HG03378 (cell line): ENCODE results near the gene F10.
"Not testable (repeated sequence)": the region's sequence is repeated elsewhere in the genome, so short reads cannot be mapped to it uniquely, and the experiment has no call there.

Experiments
- ATAC-seq: cut with Tn5 transposase; IDR thresholded peaks from one replicate; pipeline ENCODE4 v1.9.1; 2021; ENCODE audit warnings: mild to moderate bottlenecking, moderate library complexity; ENCODE audit not compliant: unreplicated experiment

F10 gene

GRCh38 chr13:113122550-113123225, at the start of gene F10:
TSS of gene F10 (plus strand) at chr13:113122799. CDS start at chr13:113122856, 57 bp downstream.
- no peak for ATAC-seq

GRCh38 chr13:113073942-113074341, 48.7 kb upstream of the F10 start:
- ATAC-seq: no peak

GRCh38 chr13:113074401-113074800, 48.2 kb upstream of the F10 start:
- no peak for ATAC-seq

DNA sequence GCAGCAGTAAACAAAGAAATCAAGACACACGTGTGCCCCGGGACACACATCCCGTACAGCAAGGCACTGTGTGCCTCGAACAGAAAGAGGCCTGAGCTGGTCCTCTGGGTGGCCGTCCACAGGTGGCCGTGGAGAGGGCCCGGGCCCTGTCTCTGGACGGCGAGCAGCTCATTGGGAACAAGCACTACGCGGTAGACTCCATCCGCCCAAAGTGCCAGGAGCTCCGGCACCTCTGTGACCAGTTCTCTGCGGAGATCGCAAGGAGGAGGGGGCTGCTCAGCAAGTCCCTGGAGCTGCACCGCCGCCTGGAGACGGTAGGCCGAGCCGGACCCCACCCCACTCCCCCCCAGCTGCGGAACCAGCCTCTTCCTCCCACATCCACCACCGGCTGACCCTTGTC, 47.7 kb upstream of the F10 start:
- ATAC-seq: no peak

DNA sequence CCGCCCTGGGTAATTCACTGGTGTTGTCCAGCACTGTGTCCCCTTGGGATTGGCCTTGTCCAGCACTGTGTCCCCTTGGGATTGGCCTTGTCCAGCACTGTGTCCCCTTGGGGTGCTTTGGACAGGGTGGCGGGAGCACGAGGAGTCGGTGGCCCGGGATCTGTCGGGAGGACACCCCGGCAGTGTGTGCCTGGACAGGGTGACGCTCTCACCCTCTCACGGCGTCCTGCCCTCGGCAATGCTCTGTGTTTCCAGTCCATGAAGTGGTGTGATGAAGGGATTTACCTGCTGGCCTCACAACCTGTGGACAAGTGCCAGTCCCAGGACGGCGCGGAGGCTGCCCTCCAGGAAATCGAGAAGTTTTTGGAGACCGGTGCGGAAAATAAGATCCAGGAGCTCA, 46.9 kb upstream of the F10 start:
- ATAC-seq: no peak

DNA sequence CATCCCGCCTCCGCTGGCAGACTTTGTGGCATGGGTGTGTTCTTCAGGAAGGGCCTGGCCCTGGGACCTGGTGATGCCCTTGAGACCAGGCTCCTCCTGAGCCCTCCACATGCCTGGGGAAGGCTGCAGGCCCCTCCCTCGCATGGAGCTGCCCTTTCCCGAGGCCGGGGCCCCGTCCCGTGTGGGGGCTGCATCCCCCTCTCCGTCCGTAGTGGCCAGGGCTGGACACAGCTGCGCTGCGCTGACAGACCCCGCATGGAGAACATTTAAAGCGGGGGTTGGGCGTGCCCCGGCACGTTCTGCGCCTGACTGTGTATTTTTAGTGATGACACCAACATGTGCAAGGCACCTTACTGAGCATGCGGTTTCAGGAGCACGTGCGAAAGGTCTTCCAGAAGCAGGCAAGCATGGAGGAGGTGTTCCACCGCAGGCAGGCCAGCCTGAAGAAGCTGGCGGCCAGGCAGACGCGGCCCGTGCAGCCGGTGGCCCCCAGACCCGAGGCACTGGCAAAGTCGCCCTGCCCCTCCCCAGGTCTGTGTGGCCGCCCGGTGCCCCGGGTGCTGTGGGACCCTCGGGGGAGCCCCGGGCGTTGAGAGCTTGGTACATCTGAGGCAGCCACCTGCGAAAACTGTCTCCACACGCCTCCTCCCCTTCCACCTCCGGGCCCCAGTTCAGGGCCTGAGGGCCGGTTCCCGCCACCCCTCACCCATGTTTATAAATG, 45.8 kb upstream of the F10 start:
- ATAC-seq: no peak

DNA sequence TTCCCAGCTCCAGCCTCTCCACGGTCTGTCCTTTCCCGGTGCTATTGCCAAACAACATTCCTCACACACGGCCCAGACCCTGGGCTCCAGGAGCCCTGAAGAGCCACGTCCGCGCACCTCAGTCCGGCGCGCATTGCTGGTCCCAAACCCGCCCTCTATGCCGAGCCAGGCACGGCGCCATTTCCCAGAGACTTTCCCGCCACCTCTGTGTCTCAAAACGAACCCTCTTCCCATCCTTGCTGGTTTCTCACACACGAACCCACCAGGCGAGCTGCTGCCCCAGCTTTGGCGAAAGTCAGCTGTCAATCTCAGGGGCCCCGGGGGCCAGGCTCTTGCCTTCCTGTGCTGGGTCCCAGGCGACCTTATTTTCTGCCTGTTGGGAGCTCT, 45.0 kb upstream of the F10 start:
- no peak for ATAC-seq

DNA sequence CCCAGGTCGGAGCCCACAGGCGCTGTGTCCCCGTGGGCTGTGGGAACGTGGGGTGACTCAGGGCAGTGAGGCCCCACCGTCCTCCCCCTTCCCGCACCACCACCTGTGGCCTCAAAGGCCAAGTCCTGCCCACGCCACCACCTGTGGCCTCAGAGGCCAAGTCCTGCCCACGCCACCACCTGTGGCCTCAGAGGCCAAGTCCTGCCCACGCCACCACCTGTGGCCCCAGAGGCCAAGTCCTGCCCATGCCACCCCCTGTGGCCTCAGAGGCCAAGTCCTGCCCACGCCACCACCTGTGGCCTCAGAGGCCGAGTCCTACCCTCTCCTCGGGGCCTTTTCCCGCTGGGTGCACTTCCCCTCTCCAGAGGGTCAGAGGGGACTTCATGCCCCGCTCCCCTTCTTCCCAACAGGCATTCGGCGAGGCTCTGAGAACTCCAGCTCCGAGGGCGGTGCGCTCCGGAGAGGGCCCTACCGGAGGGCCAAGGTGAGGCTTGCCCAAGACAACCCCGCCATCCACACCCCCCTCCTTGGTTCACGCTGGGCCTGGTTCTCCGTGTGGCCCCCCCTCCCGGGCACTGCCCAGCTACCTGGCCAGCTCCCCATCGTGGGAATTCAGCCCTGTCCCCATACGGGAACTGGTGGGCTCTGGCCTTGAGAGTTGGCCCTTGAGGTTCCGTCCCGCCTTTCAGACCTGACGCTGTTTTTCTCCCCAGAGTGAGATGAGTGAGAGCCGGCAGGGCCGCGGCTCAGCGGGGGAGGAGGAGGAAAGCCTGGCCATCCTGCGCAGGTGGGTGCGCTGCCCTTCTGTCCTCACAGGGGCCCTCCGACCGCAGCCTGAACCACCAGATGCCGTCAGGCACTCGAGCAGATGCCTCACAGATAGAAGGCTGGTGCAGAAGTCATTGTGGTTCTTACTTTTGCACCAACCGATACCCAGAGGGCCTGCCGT, 44.4 kb upstream of the F10 start:
- ATAC-seq: no peak

DNA sequence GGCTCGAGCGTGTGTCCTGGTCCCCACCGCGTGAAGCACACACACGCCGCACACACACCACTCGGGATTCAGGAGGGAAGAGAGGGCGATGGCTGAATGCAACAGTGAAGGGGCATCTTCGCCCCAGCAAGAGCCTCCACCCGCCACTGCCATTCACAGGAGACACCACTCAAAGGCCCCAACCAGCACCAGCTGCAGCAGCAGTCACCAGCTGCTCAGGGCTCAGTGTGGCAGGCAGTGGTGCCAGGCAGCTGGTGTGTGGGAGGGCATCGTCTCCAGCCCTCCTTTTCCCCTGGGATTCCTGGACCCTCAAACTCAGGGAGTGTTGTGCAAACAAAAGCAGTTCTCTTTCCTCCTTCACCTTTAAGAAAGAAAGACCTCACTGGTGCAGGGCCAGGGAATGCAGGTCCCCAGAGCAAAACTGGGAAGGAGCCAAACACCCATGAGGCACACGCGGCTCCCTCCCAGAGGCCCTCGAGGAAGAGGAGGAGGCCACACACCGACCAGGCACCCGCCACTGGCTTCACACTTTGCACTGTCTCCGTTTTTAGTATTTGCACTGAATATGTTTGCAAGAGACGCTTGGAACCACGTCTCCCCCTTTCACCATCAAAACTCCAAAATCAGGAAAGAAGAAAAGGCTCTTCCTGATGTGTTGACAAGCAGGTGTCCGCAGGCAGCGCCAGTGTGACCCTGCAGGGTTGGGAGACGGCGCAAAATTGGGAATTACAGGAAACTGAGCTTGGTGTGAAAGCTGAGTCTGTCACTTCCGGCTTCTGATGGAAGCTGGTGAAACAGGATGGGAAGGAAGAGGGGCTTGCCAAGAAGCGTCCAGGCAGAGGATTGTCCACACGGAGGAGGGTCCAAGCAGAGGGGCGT, 43.5 kb upstream of the F10 start:
- ATAC-seq: no peak

DNA sequence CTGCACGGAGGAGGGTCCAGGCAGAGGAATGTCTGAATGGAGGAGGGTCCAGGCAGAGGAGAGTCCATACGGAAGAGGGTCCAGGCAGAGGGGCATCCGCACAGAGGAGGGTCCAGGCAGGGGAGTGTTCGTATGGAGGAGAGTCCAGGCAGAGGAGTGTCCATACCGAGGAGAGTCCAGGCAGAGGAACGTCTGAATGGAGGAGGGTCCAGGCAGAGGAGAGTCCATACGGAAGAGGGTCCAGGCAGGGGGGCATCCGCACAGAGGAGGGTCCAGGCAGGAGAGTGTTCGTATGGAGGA, 42.9 kb upstream of the F10 start:
- not testable (repeated sequence) for ATAC-seq

DNA sequence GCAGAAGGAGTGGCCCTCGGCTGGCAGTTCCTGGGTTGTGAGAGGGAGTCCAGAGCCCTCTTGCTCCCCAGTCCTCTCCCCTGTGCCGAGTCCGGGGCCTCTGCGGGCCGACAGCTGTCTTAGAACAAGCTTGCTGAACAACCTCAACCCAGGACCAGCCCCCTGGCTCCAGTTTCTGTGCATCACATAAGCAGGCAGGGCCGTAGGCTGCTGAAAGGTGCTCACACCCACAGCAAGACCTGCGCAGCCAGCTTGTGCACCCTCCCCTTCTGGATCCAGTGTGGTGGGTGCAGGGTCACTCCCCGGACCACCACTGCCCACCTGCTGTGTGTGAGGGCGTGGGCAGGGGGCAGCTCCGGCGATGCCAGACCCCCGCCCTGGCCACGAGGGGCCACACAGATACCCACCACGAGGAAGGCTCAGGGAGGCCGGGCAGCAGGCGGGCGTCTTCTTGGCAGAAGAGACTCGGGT, 42.2 kb upstream of the F10 start:
- ATAC-seq: no peak

GRCh38 chr13:113080901-113081521, 41.6 kb upstream of the F10 start:
- ATAC-seq: no peak

DNA sequence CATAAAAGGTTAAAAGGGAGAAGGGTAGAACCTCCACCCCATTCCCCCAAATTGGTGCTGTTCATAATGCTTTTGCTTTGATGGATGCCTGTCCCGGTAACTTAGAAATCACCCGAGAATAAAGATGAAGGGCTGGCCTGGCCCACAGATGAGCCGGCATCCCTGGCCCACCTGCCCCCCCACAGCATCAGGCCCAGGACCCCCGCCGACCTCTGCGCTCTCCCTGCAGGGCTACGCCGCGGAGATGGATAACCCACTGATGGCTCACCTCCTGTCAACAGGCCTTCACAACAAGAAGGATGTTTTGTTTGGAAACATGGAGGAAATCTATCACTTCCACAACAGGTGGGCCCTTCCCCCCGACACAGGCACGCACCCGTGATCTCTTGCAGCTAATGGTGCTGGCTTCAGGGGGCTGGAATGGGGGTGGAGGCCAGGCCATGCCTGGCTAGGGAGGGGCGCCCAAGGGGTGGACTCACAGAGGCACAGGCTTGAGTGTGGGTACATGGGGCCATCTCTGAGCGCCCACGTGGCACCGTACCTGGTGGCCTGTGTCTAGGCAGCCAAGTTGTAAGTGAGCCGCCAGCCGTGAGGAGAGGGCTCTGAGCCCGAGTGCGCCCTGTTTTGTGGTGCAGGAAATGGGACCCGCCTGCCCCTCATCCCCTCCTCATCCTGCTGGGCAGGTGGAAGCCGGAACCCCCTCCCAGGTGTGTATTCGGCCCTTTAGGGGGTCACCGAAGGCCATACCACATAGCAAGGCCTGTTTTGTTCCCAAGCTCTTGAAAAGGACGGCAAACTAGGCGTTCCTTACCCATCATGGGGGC, 40.2 kb upstream of the F10 start:
- no peak for ATAC-seq

DNA sequence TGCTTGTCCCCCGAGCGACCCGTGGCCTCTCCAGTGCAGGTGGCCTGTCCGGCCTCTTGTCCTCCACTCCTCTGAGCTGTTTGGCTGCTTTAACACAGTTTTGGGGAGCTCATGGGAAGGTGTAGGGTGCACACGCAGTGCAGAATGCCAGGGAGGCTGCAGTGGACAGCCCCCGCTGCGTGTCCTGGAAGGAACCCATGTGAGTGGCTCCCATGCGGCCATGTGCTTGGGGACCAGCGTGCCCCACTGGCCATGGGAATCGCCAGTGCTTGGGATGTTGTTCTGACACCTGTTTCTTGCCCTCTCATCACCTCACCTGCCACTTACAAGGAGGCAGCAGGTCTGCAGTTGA, 39.6 kb upstream of the F10 start:
- no peak for ATAC-seq

- no peak for ATAC-seq
These were observed 39.1 kb upstream of the F10 start for GRCh38 chr13:113083402-113084061.

DNA sequence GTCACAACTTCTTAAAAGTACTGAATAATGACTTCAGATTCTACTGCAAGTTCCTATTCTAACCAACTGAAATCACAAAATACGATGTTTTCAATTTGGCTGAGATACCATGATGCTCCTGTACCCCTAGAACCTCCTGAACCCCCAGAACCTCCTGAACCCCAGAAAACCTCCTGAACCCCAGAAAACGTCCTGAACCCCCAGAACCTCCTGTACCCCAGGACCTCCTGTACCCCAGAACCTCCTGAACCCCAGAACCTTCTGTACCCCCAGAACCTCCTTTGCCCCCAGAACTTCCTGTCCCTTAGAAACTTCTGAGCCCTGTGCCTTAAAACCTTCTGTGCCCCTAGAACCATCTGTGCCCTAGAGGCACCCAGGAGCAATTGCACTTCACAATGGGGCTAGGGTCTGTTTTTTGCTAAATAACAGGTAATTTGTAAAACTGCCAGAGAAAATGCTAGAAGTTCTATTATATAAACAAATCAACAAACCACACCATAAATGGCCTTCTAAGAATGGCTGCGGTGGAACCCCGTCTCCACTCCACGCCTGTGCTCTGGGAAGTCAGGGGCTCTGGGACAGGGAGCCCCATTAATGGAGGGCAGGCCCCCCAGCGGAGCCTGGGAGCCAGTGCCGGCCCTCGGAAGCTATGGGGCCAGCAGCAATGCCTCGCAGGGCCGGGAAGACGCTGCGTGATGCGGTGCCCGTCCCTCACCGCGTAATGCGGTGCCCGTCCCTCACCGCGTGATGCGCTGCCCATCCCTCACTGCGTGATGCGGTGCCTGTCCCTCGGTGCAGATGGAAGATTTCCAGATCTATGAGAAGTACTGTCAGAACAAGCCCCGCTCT, 38.3 kb upstream of the F10 start:
- ATAC-seq: no peak

- ATAC-seq: no peak
These were observed 37.6 kb upstream of the F10 start for GRCh38 chr13:113084943-113085540.
